K562 (cell line): ENCODE results near the gene VPS9D1.

Experiments used
- BRCA1 ChIP-seq, 2 experiments: fragments of 450-650 bp in 1 of 2; sonication (generic) in 1 of 2; formaldehyde crosslinking in 1 of 2; IDR thresholded peaks; 2 replicates each; pipeline versions ENCODE4 v1.5.0 to v1.6.1; 2017 to 2020; ENCODE audit warnings: mild to moderate bottlenecking in 1 of 2, missing genetic modification reagents in 1 of 2
- DDX20 ChIP-seq: fragments of 450-650 bp; IDR thresholded peaks from 2 replicates; pipeline ENCODE4 v1.6.1; 2016; ENCODE audit warnings: missing genetic modification characterization, low read depth, mild to moderate bottlenecking, missing compliant biosample characterization, moderate library complexity
- FOXK2 ChIP-seq, 2 experiments: fragments of 450-650 bp; IDR thresholded peaks in 1 of 2; conservative IDR thresholded peaks in 1 of 2; 2 replicates each; pipeline ENCODE4 v1.6.1; 2016; ENCODE audit warnings: low read depth in 2 of 2, mild to moderate bottlenecking in 1 of 2
- POLR2A ChIP-seq: fragments of 450-650 bp; conservative IDR thresholded peaks from 2 replicates; pipeline ENCODE4 v1.6.1; 2016
- POLR2AphosphoS5 ChIP-seq: IDR thresholded peaks from 2 replicates; pipeline ENCODE4 v1.6.1; 2011; ENCODE audit warnings: mild to moderate bottlenecking, low read depth, low read length, moderate library complexity; ENCODE audit not compliant: control insufficient read depth, insufficient read depth
- PTBP1 ChIP-seq: fragments of 200-400 bp; formaldehyde crosslinking; IDR thresholded peaks from 2 replicates; pipeline ENCODE4 v1.6.1; 2017; ENCODE audit warnings: low read depth, low read length
- RFX1 ChIP-seq: fragments of 450-650 bp; IDR thresholded peaks from 2 replicates; pipeline ENCODE4 v1.6.1; 2016; ENCODE audit warnings: mild to moderate bottlenecking, moderate library complexity
- TBL1XR1 ChIP-seq, 2 experiments: IDR thresholded peaks; 2 replicates each; pipeline ENCODE4 v1.6.1; 2012; ENCODE audit warnings: improper control_type of control experiment in 2 of 2, low read length in 2 of 2, mild to moderate bottlenecking in 1 of 2
- ZBTB1 ChIP-seq: sonication (generic); formaldehyde crosslinking; IDR thresholded peaks from 2 replicates; pipeline ENCODE4 v1.8.1; 2023; ENCODE audit warnings: missing genetic modification reagents, low read depth, mild to moderate bottlenecking, borderline replicate concordance
- ZC3H4 ChIP-seq: sonication (generic); formaldehyde crosslinking; IDR thresholded peaks from 2 replicates; pipeline ENCODE4 v1.9.0; 2021; ENCODE audit warnings: missing genetic modification reagents, borderline replicate concordance
- ZNF174 ChIP-seq: fragments of 250-450 bp; sonication (Bioruptor Pico); IDR thresholded peaks from 2 replicates; pipeline ENCODE4 v1.4.0; 2020; ENCODE audit warnings: mild to moderate bottlenecking
- TF ChIP-seq, protein P1 (sequence below), 2 experiments: fragments of 450-650 bp; IDR thresholded peaks; 2 replicates each; pipeline ENCODE4 v1.6.1; 2016; ENCODE audit warnings: mild to moderate bottlenecking in 2 of 2, borderline replicate concordance in 1 of 2, low read depth in 1 of 2, moderate library complexity in 1 of 2
- TF ChIP-seq, protein P2 (sequence below), 3 experiments: IDR thresholded peaks in 2 of 3; conservative IDR thresholded peaks in 1 of 3; 2 replicates each; pipeline ENCODE4 v1.5.1; 2011 to 2012; ENCODE audit warnings: low read length in 3 of 3, mild to moderate bottlenecking in 3 of 3, control low read depth in 2 of 3, improper control_type of control experiment in 1 of 3, inconsistent platforms in 1 of 3, low read depth in 1 of 3, mixed read lengths in 1 of 3, moderate library complexity in 1 of 3; ENCODE audit not compliant: insufficient read depth in 2 of 3

DNA sequence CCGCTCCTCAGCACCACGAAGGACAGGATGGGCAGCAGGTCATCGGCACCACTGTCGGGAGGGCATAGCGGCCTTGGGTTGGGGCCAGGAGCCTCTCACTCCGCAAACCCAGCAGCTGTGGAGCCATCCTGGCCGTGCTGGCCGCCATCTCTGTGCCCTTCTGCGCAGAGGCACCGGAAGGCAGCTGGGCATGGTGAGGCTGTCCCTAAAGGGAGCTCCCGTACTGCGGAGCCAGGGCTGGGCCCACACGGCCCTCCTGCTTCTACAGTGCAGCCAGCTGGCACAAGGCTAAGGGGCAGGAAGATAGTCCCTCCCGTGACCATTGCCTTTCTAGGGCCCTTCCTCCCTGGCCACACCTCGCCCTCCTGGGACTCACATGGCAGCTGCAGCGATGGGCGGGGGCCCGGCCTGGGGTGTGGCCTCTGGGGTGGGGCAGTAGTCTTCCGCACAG, 12.2 kb downstream of the VPS9D1 start:
- TF ChIP-seq, protein P1, sequence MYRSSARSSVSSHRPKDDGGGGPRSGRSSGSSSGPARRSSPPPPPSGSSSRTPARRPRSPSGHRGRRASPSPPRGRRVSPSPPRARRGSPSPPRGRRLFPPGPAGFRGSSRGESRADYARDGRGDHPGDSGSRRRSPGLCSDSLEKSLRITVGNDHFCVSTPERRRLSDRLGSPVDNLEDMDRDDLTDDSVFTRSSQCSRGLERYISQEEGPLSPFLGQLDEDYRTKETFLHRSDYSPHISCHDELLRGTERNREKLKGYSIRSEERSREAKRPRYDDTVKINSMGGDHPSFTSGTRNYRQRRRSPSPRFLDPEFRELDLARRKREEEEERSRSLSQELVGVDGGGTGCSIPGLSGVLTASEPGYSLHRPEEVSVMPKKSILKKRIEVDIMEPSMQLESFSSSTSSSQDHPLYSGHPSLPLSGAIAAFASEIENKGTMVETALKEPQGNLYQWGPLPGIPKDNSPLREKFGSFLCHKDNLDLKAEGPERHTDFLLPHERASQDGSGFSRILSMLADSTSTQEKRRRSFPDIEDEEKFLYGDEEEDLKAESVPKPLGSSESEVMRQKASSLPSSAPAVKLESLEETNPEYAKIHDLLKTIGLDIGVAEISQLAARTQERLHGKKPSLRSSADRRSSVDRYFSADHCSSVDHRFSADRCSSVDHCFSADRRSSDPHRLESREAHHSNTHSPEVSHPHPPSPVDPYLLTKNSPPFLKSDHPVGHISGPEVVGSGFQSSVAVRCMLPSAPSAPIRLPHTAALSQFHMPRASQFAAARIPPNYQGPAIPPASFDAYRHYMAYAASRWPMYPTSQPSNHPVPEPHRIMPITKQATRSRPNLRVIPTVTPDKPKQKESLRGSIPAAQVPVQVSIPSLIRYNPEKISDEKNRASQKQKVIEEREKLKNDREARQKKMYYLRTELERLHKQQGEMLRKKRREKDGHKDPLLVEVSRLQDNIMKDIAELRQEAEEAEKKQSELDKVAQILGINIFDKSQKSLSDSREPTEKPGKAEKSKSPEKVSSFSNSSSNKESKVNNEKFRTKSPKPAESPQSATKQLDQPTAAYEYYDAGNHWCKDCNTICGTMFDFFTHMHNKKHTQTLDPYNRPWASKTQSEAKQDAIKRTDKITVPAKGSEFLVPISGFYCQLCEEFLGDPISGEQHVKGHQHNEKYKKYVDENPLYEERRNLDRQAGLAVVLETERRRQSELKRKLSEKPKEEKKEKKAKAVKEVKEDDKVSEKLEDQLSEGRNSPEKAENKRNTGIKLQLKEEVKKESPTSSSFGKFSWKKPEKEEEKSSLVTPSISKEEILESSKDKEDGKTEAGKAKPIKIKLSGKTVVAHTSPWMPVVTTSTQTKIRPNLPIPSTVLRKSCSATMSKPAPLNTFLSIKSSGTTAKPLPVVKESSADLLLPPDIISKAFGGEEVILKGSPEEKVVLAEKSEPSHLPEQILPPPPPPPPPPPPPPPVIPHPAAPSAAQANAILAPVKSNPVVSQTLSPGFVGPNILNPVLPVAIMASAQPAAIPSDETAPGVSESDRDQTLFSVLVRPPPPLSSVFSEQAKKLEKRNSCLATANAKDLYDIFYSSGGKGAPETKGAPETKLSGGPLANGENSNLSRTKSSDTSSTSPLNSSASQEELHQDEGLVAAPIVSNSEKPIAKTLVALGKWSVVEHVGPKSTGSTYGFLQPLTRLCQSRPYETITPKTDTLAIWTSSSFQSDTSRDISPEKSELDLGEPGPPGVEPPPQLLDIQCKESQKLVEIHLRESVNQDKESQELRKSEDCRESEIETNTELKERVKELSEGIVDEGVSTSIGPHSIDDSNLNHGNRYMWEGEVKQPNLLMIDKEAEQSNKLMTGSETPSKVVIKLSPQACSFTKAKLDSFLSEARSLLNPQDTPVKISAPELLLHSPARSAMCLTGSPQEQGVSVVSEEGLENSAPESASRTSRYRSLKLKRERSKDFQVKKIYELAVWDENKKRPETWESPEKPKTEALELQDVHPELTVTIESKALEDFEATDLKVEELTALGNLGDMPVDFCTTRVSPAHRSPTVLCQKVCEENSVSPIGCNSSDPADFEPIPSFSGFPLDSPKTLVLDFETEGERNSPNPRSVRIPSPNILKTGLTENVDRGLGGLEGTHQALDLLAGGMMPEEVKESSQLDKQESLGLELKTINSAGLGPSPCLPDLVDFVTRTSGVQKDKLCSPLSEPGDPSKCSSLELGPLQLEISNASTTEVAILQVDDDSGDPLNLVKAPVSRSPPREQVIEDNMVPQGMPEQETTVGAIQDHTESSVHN (IDR thresholded peaks at IDR 0.05; ENCODE audit: borderline replicate concordance in 1 of 2, low read depth in 1 of 2): no peak
- TF ChIP-seq BRCA1 (IDR thresholded peaks at IDR 0.05) (no peak), BRCA1 (CRISPR knock-in tag; IDR thresholded peaks at IDR 0.05) (no peak), POLR2A (no peak), DDX20 (tag) (no peak), TBL1XR1 (IDR thresholded peaks at IDR 0.05; ENCODE audit: low read length in 2 of 2) (no peak), FOXK2 (conservative IDR thresholded peaks at IDR 0.05 in 1 of 2, IDR thresholded peaks at IDR 0.05 in 1 of 2; ENCODE audit: low read depth in 2 of 2) (no peak), ZNF174 (CRISPR knock-in tag) (no peak), POLR2AphosphoS5 (no peak), ZBTB1 (CRISPR knock-in tag) (no peak), ZC3H4 (CRISPR knock-in tag) (no peak), RFX1 (no peak), PTBP1 (no peak)
- TF ChIP-seq, protein P2, sequence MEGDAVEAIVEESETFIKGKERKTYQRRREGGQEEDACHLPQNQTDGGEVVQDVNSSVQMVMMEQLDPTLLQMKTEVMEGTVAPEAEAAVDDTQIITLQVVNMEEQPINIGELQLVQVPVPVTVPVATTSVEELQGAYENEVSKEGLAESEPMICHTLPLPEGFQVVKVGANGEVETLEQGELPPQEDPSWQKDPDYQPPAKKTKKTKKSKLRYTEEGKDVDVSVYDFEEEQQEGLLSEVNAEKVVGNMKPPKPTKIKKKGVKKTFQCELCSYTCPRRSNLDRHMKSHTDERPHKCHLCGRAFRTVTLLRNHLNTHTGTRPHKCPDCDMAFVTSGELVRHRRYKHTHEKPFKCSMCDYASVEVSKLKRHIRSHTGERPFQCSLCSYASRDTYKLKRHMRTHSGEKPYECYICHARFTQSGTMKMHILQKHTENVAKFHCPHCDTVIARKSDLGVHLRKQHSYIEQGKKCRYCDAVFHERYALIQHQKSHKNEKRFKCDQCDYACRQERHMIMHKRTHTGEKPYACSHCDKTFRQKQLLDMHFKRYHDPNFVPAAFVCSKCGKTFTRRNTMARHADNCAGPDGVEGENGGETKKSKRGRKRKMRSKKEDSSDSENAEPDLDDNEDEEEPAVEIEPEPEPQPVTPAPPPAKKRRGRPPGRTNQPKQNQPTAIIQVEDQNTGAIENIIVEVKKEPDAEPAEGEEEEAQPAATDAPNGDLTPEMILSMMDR (IDR thresholded peaks at IDR 0.05 in 2 of 3, conservative IDR thresholded peaks at IDR 0.05 in 1 of 3; ENCODE audit: insufficient read depth in 2 of 3, low read depth in 1 of 3, low read length in 3 of 3): no peak
